Testis (tissue), 2 donors: ENCODE measurements around the gene SYPL1.

Source experiments
- POLR2A ChIP-seq: fragments of 450-650 bp; IDR thresholded peaks from one replicate; pipeline ENCODE4 v1.6.1; 2017; ENCODE audit warnings: antibody characterized with exemption, mild to moderate bottlenecking, moderate library complexity
- TF ChIP-seq, protein P1 (sequence below), 3 experiments: fragments of 450-650 bp in 2 of 3; fragments of 200-600 bp in 1 of 3; sonication (generic) in 1 of 3; IDR thresholded peaks; one replicate each; pipeline ENCODE4 v1.5.1; 2016 to 2019; ENCODE audit warnings: antibody characterized with exemption in 3 of 3, mild to moderate bottlenecking in 2 of 3, moderate library complexity in 1 of 3

DNA sequence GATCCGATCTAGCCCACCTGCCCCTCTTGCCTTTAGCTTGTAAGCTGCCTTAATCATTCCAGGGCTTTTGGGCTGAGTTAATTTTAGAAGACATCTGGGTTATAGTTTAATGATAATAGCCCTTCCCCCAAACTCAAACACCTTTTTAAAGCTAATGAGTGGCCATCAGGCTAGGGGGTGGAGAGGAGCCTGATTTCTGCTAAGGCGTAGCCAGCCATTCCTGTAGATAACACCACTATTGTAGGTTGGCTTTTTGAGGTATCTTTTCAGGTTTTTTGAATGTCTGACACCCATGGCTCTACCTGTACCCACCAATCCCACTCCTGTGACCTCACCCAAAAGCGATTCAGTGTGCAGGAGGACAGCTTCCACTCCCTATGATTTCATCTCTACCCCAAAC, 7.6 kb upstream of the SYPL1 start:
- TF ChIP-seq POLR2A = no peak
- TF ChIP-seq, protein P1, sequence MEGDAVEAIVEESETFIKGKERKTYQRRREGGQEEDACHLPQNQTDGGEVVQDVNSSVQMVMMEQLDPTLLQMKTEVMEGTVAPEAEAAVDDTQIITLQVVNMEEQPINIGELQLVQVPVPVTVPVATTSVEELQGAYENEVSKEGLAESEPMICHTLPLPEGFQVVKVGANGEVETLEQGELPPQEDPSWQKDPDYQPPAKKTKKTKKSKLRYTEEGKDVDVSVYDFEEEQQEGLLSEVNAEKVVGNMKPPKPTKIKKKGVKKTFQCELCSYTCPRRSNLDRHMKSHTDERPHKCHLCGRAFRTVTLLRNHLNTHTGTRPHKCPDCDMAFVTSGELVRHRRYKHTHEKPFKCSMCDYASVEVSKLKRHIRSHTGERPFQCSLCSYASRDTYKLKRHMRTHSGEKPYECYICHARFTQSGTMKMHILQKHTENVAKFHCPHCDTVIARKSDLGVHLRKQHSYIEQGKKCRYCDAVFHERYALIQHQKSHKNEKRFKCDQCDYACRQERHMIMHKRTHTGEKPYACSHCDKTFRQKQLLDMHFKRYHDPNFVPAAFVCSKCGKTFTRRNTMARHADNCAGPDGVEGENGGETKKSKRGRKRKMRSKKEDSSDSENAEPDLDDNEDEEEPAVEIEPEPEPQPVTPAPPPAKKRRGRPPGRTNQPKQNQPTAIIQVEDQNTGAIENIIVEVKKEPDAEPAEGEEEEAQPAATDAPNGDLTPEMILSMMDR (IDR thresholded peaks at IDR 0.05) = no peak
